Type B pancreatic cell (in vitro differentiated cells): ENCODE data around the gene SPECC1L. TPM values are rescaled to one million over a fixed set of nuclear protein-coding genes. Genes with fewer than 3 reads are reported as not detected.

Experiments used
- DNase-seq: peaks from one replicate; pipeline ENCODE4 v3.0.0; 2021; ENCODE audit warnings: mixed read lengths; ENCODE audit not compliant: unreplicated experiment; ENCODE audit errors: extremely low spot score
- H3K27ac Mint-ChIP-seq: 2 replicates; pipeline ENCODE4 v1.8.0; 2021; ENCODE audit warnings: mild to moderate bottlenecking, mixed read lengths
- H3K27me3 Mint-ChIP-seq: 2 replicates; pipeline ENCODE4 v1.8.0; 2021; ENCODE audit warnings: mixed read lengths
- H3K36me3 Mint-ChIP-seq: 2 replicates; pipeline ENCODE4 v1.8.0; 2021; ENCODE audit warnings: mixed read lengths
- H3K4me1 Mint-ChIP-seq: one replicate; pipeline ENCODE4 v1.8.0; 2021; ENCODE audit warnings: mixed read lengths; ENCODE audit not compliant: unreplicated experiment
- H3K4me3 Mint-ChIP-seq: 2 replicates; pipeline ENCODE4 v1.8.0; 2021; ENCODE audit warnings: mild to moderate bottlenecking, mixed read lengths
- H3K9me3 Mint-ChIP-seq: 2 replicates; pipeline ENCODE4 v1.8.0; 2021; ENCODE audit warnings: mixed read lengths
- CTCF ChIP-seq: fragments of 200-600 bp; sonication (generic); conservative IDR thresholded peaks from 2 replicates; pipeline ENCODE4 v1.5.0; 2021; ENCODE audit warnings: antibody characterized with exemption, mild to moderate bottlenecking
- total RNA-seq: library from RNA; stranded (reverse); gene quantifications from 2 replicates; pipeline ENCODE4 v1.2.1, GENCODE V29; 2021; ENCODE audit warnings: low replicate concordance

Gene SPECC1L
- total RNA-seq, 1 donor from 2014 or later, result 89.0 TPM

- Mint-ChIP-seq H3K36me3 (peaks cover 8% of the 10 kb centered on the region), H3K4me1 (peaks cover 28% of the 10 kb centered on the region), H3K27me3 (no peaks in the 10 kb centered on the region), H3K4me3 (no peak overlapping the region), H3K9me3 (no peaks in the 10 kb centered on the region), H3K27ac (no peak overlapping the region)
- no peak for DNase-seq
- TF ChIP-seq CTCF, result no peak
Observed at GRCh38 chr22:24409707-24410106, 139.1 kb downstream of the SPECC1L start.

- TF ChIP-seq CTCF, result no peak
- DNase-seq, result no peak
- Mint-ChIP-seq H3K9me3 (no peaks in the 10 kb centered on the region), H3K27me3 (no peaks in the 10 kb centered on the region), H3K27ac (no peak overlapping the region), H3K4me1 (peaks cover 28% of the 10 kb centered on the region), H3K36me3 (peaks cover 7% of the 10 kb centered on the region), H3K4me3 (no peak overlapping the region)
Observed at GRCh38 chr22:24410110-24410856, 139.7 kb downstream of the SPECC1L start.

- no peak for TF ChIP-seq CTCF
- no peak overlapping the region for H3K4me3 Mint-ChIP-seq
- peaks cover 23% of the 10 kb centered on the region for H3K4me1 Mint-ChIP-seq
- no peaks in the 10 kb centered on the region for H3K9me3 Mint-ChIP-seq
- DNase-seq, result no peak
- no peaks in the 10 kb centered on the region for H3K27me3 Mint-ChIP-seq
- H3K27ac Mint-ChIP-seq, result no peak overlapping the region
- peaks cover 4% of the 10 kb centered on the region for H3K36me3 Mint-ChIP-seq
Observed at GRCh38 chr22:24411256-24412004, 140.8 kb downstream of the SPECC1L start.

- Mint-ChIP-seq H3K9me3 (no peaks in the 10 kb centered on the region), H3K27me3 (no peaks in the 10 kb centered on the region), H3K27ac (no peak overlapping the region), H3K36me3 (peaks cover 4% of the 10 kb centered on the region), H3K4me3 (no peak overlapping the region), H3K4me1 (peaks cover 15% of the 10 kb centered on the region)
- DNase-seq, result no peak
- no peak for TF ChIP-seq CTCF
Observed at GRCh38 chr22:24412274-24412673, 141.6 kb downstream of the SPECC1L start.

- Mint-ChIP-seq H3K27ac (no peak overlapping the region), H3K4me3 (no peak overlapping the region)
- no peak for TF ChIP-seq CTCF
Observed at GRCh38 chr22:24413271-24413670, 142.6 kb downstream of the SPECC1L start.

More at GRCh38 chr22:24413271-24413670, 142.6 kb downstream of the SPECC1L start:
- Mint-ChIP-seq H3K9me3 (no peaks in the 10 kb centered on the region), H3K36me3 (peaks cover 4% of the 10 kb centered on the region), H3K27me3 (no peaks in the 10 kb centered on the region), H3K4me1 (peaks cover 5% of the 10 kb centered on the region)
- no peak for DNase-seq
